ENCODE results near the gene RNF150.

RNF150 gene

DNA sequence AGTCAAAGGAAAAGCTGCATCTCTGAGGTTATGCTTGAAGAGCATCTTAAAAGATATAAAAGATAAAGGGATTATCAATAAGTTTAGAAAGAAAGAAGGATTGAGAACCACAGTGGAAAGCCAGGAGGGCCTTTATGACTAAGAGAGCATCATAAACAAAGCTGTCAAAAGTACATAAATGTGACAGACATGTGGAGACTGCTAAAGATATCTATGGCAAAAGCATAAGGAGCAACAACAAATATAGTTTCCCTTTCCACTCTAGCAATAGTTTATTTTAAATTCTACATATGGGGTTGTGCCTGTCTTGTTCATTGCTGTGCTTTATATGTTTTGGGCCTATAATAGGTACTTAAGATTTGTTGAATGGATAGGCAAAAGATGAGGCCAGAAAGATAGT, 97.3 kb downstream of the RNF150 start:
- Histone ChIP-seq H3K4me3 (ENCODE audit: low read depth, low read length) (no peak overlapping the region), H3K27ac (no peak overlapping the region), H3K27me3 (replicated peaks) (no peaks in the 10 kb centered on the region), H3K36me3 (replicated peaks) (no peaks in the 10 kb centered on the region)
- TF ChIP-seq, protein P1, sequence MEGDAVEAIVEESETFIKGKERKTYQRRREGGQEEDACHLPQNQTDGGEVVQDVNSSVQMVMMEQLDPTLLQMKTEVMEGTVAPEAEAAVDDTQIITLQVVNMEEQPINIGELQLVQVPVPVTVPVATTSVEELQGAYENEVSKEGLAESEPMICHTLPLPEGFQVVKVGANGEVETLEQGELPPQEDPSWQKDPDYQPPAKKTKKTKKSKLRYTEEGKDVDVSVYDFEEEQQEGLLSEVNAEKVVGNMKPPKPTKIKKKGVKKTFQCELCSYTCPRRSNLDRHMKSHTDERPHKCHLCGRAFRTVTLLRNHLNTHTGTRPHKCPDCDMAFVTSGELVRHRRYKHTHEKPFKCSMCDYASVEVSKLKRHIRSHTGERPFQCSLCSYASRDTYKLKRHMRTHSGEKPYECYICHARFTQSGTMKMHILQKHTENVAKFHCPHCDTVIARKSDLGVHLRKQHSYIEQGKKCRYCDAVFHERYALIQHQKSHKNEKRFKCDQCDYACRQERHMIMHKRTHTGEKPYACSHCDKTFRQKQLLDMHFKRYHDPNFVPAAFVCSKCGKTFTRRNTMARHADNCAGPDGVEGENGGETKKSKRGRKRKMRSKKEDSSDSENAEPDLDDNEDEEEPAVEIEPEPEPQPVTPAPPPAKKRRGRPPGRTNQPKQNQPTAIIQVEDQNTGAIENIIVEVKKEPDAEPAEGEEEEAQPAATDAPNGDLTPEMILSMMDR (IDR thresholded peaks at IDR 0.05; ENCODE audit: low read depth, low read length, missing control alignments), result no peak
- in situ Hi-C loops (cut with HindIII; ENCODE audit: low pct_ligation_motif_present, low sequenced_read_pairs), result no loop called here
- DNase-seq, result no peak

DNA sequence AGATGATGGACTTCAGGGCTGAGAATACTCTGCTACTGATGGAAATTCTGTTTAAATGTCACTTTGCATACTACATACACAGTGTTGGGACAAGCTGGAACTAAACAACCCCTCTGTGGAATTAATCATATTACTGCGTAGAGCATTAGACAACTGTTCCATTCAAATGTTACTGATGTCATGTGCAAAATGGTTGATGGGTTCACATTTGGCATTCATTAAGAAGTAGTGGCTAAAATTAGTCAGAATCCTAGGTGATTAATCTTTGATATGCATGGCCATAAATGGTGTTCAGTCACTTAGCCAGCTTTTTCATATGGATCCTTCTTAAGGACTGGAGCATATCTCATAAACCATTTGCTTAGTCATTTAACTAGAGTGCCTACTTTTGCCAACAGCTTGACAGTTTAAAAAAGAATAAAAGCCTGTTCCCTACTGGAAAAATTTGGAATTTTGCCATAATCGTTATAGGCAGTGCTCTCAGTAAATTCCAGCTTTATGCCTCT, 105.2 kb downstream of the RNF150 start:
- Histone ChIP-seq H3K27me3 (replicated peaks) (no peaks in the 10 kb centered on the region), H3K36me3 (replicated peaks) (no peaks in the 10 kb centered on the region), H3K4me3 (ENCODE audit: low read depth, low read length) (no peak overlapping the region), H3K27ac (no peak overlapping the region)
- DNase-seq, result no peak
- TF ChIP-seq, protein P1 (IDR thresholded peaks at IDR 0.05; ENCODE audit: low read depth, low read length, missing control alignments), result no peak
- in situ Hi-C loops (cut with HindIII; ENCODE audit: low pct_ligation_motif_present, low sequenced_read_pairs), result no loop called here

DNA sequence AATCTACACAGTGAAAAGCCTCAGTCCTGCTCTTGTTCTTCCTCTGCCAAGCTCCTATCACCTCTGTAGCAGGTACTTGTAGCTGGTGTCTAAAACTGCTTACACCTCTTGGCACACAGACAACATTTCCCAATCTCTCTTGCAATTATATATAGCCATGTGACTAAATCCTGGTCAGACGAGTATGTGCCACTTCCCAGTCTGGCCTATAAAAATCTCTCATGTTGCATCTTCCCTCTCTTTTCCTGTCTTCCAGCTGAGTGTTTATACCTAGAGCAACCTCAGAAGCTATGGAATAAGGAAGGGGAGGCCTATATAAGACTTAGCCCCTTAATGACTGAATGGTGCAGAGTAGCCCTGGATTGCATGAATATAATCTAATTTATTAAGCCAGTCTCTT, 105.8 kb downstream of the RNF150 start:
- Histone ChIP-seq H3K27ac (no peak overlapping the region), H3K27me3 (replicated peaks) (no peaks in the 10 kb centered on the region), H3K4me3 (ENCODE audit: low read depth, low read length) (no peak overlapping the region), H3K36me3 (replicated peaks) (no peaks in the 10 kb centered on the region)
- TF ChIP-seq, protein P1 (IDR thresholded peaks at IDR 0.05; ENCODE audit: low read depth, low read length, missing control alignments), result no peak
- in situ Hi-C loops (cut with HindIII; ENCODE audit: low pct_ligation_motif_present, low sequenced_read_pairs), result no loop called here
- no peak for DNase-seq

DNA sequence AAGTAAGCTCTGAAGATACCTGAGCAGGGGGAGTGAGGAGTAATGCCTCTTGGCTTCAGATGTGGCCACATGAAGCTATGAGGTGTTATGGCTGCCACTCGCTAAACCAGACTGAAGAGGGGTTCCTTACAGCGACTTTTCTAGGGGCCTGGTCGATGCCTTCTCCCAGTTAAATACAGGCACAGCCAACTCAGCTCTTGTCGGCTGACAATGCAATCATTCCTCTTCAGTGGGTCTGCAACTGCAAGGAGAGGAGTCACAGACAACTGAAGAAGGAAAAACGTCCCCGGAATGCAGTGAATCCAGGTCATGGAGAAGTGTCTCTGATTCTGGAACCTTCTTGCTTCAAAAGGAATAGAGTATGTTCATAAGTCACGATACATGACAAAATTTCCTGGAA, 106.4 kb downstream of the RNF150 start:
- H3K36me3 ChIP-seq (replicated peaks), result no peaks in the 10 kb centered on the region

DNA sequence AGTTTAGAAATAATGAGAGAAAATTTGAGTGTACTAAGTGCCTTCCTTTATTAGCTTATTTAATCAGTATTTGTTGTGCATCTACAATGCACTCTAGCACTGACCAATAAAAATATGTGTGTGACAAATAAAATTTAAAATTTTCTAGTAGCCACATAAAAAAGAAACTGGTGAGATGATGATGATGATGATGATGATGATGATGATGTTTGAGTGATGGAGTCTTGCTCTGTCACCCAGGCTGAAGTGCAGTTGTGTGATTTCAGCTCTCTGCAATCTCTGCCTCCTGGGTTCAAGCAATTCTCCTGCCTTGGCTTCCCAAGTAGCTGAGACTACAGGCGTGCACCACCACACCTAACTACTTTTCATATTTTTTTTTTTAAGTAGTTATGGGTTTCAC, 110.2 kb downstream of the RNF150 start:
- in situ Hi-C loops (cut with HindIII; ENCODE audit: low pct_ligation_motif_present, low sequenced_read_pairs), result no loop called here
- H3K36me3 ChIP-seq (replicated peaks), result no peaks in the 10 kb centered on the region
- no peak for DNase-seq
- H3K27ac ChIP-seq, result no peak overlapping the region
- TF ChIP-seq, protein P1 (IDR thresholded peaks at IDR 0.05; ENCODE audit: low read depth, low read length, missing control alignments), result no peak
- no peaks in the 10 kb centered on the region for H3K27me3 ChIP-seq (replicated peaks)
- H3K4me3 ChIP-seq (ENCODE audit: low read depth, low read length), result no peak overlapping the region

More for the DNA sequence above, 106.4 kb downstream of the RNF150 start:
- in situ Hi-C loops (cut with HindIII; ENCODE audit: low pct_ligation_motif_present, low sequenced_read_pairs), result no loop called here
- no peak for DNase-seq
- Histone ChIP-seq H3K27ac (no peak overlapping the region), H3K27me3 (replicated peaks) (no peaks in the 10 kb centered on the region), H3K4me3 (ENCODE audit: low read depth, low read length) (no peak overlapping the region)
- TF ChIP-seq, protein P1 (IDR thresholded peaks at IDR 0.05; ENCODE audit: low read depth, low read length, missing control alignments), result no peak

DNA sequence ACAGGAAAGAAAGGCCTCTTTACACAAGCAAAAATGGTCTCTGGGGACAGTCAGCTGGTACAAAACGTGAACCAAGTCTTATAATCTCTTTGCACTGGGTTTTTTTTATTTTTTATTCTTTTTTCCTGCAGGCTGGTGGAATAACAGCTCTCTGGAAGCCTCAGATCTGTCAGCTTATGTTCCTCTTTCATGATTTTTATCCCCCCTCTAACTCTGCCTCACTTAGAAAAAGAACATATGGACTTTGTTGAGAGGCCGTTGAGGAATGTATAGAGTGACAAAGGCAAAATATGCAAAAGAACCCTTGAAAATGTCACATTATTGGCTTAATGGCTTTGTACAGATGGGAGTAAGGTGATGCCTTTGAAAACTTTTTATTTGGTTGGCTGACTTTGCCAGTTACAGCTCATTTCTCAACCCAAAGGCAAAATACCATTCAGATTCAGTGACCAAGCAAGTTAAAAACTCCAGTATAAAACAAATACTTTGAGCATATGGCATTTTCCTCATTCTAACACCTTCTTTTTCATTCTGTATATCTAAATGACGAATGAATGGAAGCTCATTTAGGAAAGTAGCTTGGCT, 111.1 kb downstream of the RNF150 start:
- DNase-seq, result no peak
- Histone ChIP-seq H3K27me3 (replicated peaks) (no peaks in the 10 kb centered on the region), H3K4me3 (ENCODE audit: low read depth, low read length) (no peak overlapping the region), H3K27ac (no peak overlapping the region), H3K36me3 (replicated peaks) (no peaks in the 10 kb centered on the region)
- in situ Hi-C loops (cut with HindIII; ENCODE audit: low pct_ligation_motif_present, low sequenced_read_pairs), result no loop called here
- TF ChIP-seq, protein P1 (IDR thresholded peaks at IDR 0.05; ENCODE audit: low read depth, low read length, missing control alignments), result no peak
